Left ventricle myocardium inferior (tissue), 1 donor: ENCODE data around the gene TRIP10. TPM values are rescaled to one million over a fixed set of nuclear protein-coding genes. Genes with fewer than 3 reads are reported as not detected.

Experiments used
- DNase-seq: peaks from one replicate; pipeline ENCODE4 v3.0.0-alpha.2; 2020
- H3K27ac ChIP-seq: fragments of 200-600 bp; replicated peaks from 2 replicates; pipeline ENCODE4 v1.8.0; 2021
- H3K27me3 ChIP-seq: fragments of 200-600 bp; 2 replicates; pipeline ENCODE4 v1.8.0; 2021; ENCODE audit warnings: low read depth
- H3K36me3 ChIP-seq: fragments of 200-600 bp; 2 replicates; pipeline ENCODE4 v1.8.0; 2021
- H3K4me1 ChIP-seq: fragments of 200-600 bp; 2 replicates; pipeline ENCODE4 v1.8.0; 2021
- H3K4me3 ChIP-seq: fragments of 200-600 bp; 2 replicates; pipeline ENCODE4 v1.8.0; 2021; ENCODE audit warnings: mild to moderate bottlenecking, moderate library complexity
- H3K9me3 ChIP-seq: fragments of 200-600 bp; replicated peaks from 2 replicates; pipeline ENCODE4 v1.8.0; 2021
- CTCF ChIP-seq: fragments of 200-600 bp; IDR thresholded peaks from 2 replicates; pipeline ENCODE4 v1.8.0; 2021; ENCODE audit warnings: antibody characterized with exemption, mild to moderate bottlenecking, borderline replicate concordance
- intact Hi-C: fragments of 100-400 bp; cut with micrococcal nuclease; formaldehyde crosslinking; loops from one replicate; pipeline ENCODE4 v1.11.0; 2022
- total RNA-seq: library from RNA; stranded (reverse); fragmentation: NEBNext Ultra II Directional; extraction: Animal tissue kit (Norgen Biotek cat#: 25700); gene quantifications from one replicate; pipeline ENCODE4 v1.2.1, GENCODE V29; 2021
- donor health status: DM: no; HTN: yes; CAD: no; lungs with severe emphysema.

The TRIP10 gene
- total RNA-seq, 1 donor from 2014 or later = 133 TPM

GRCh38 chr19:6693681-6694080, 45.8 kb upstream of the TRIP10 start:
- Histone ChIP-seq H3K36me3 (peaks cover 9% of the 10 kb centered on the region), H3K4me3 (no peak overlapping the region), H3K27ac (no peak overlapping the region), H3K9me3 (no peaks in the 10 kb centered on the region), H3K27me3 (peaks cover 31% of the 10 kb centered on the region), H3K4me1 (no peaks in the 10 kb centered on the region)
- no peak for TF ChIP-seq CTCF
- intact Hi-C loops = no loop called here
- DNase-seq = no peak

- intact Hi-C loops = no loop called here
- Histone ChIP-seq H3K27ac (no peak overlapping the region), H3K9me3 (no peaks in the 10 kb centered on the region), H3K36me3 (peaks cover 9% of the 10 kb centered on the region), H3K4me1 (no peaks in the 10 kb centered on the region), H3K27me3 (peaks cover 31% of the 10 kb centered on the region), H3K4me3 (no peak overlapping the region)
- DNase-seq = no peak
- TF ChIP-seq CTCF = no peak
Measured at GRCh38 chr19:6694147-6694815, 45.2 kb upstream of the TRIP10 start.

GRCh38 chr19:6696239-6696820, 43.1 kb upstream of the TRIP10 start:
- TF ChIP-seq CTCF = no peak
- H3K27me3 ChIP-seq = peaks cover 21% of the 10 kb centered on the region
- intact Hi-C loops = no loop called here
- H3K36me3 ChIP-seq = peaks cover 4% of the 10 kb centered on the region
- DNase-seq = no peak
- H3K27ac ChIP-seq = no peak overlapping the region
- H3K4me1 ChIP-seq = no peaks in the 10 kb centered on the region
- H3K9me3 ChIP-seq = no peaks in the 10 kb centered on the region
- H3K4me3 ChIP-seq = no peak overlapping the region

GRCh38 chr19:6697291-6697690, 42.2 kb upstream of the TRIP10 start:
- no peaks in the 10 kb centered on the region for H3K9me3 ChIP-seq
- peaks cover 5% of the 10 kb centered on the region for H3K36me3 ChIP-seq
- no peak for TF ChIP-seq CTCF
- peaks cover 21% of the 10 kb centered on the region for H3K27me3 ChIP-seq
- intact Hi-C loops = no loop called here
- no peak for DNase-seq
- H3K4me1 ChIP-seq = no peaks in the 10 kb centered on the region
- no peak overlapping the region for H3K4me3 ChIP-seq
- no peak overlapping the region for H3K27ac ChIP-seq

- no peaks in the 10 kb centered on the region for H3K4me1 ChIP-seq
- peaks cover 24% of the 10 kb centered on the region for H3K27me3 ChIP-seq
- H3K27ac ChIP-seq = no peak overlapping the region
- H3K9me3 ChIP-seq = no peaks in the 10 kb centered on the region
- intact Hi-C loops = no loop called here
- no peak for TF ChIP-seq CTCF
- no peak for DNase-seq
- H3K4me3 ChIP-seq = no peak overlapping the region
- H3K36me3 ChIP-seq = peaks cover 4% of the 10 kb centered on the region
Measured at GRCh38 chr19:6699935-6700334, 39.5 kb upstream of the TRIP10 start.
